NT2/D1 (cell line): ENCODE measurements around the gene TBC1D7.

Experiments used
- SUZ12 ChIP-seq: IDR thresholded peaks from 2 replicates; pipeline ENCODE4 v1.6.1; 2011; ENCODE audit not compliant: insufficient read length, insufficient read depth; ENCODE audit errors: extremely low read depth
- YY1 ChIP-seq: IDR thresholded peaks from 2 replicates; pipeline ENCODE4 v1.6.1; 2011; ENCODE audit not compliant: insufficient read length, insufficient read depth
- ZNF274 ChIP-seq: IDR thresholded peaks from 2 replicates; pipeline ENCODE4 v1.6.1; 2011; ENCODE audit warnings: mild to moderate bottlenecking, low read depth, low read length

DNA sequence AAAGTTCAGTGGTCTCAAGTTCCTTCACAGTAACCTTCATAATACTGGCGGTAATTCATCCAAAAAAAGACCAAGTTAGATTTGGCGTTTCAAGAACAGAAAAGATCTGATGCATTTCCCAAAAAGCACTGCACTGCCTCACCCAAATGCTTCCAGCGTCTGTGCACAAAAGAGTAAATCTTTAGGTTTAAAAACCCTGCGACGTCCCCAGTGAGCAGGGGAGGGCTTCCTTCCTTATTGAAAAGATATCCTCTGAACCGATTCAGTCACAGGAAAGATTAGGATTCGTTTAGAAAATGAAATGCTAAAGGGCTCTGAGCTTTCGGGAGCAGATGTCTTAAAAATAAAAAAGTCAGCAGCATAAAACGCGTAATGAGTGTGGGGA, 654 bp downstream of the TBC1D7 start:
- TF ChIP-seq ZNF274 (no peak), SUZ12 (no peak), YY1 (no peak)
